GM12878 (cell line): ENCODE data around the gene TMEM44.

Source experiments
- ATF3 ChIP-seq: IDR thresholded peaks from 2 replicates; pipeline ENCODE4 v1.6.1; 2011; ENCODE audit warnings: low read depth, mild to moderate bottlenecking, low read length, moderate library complexity, borderline replicate concordance; ENCODE audit errors: extremely low read depth
- BACH1 ChIP-seq: fragments of 450-650 bp; IDR thresholded peaks from 2 replicates; pipeline ENCODE4 v1.6.1; 2017; ENCODE audit warnings: mild to moderate bottlenecking, borderline replicate concordance
- CTCF ChIP-seq, 3 experiments: IDR thresholded peaks in 2 of 3; conservative IDR thresholded peaks in 1 of 3; 2 replicates each; pipeline ENCODE4 v1.5.1; 2011; ENCODE audit warnings: low read depth in 3 of 3, low read length in 3 of 3, mild to moderate bottlenecking in 3 of 3, control low read depth in 2 of 3, moderate library complexity in 2 of 3, inconsistent platforms in 1 of 3, mixed read lengths in 1 of 3; ENCODE audit not compliant: control insufficient read depth in 2 of 3, insufficient read depth in 1 of 3; ENCODE audit errors: extremely low read depth in 1 of 3
- EZH2 ChIP-seq: IDR thresholded peaks from 2 replicates; pipeline ENCODE4 v1.6.1; 2012; ENCODE audit warnings: low read depth, mild to moderate bottlenecking, control low read depth, inconsistent platforms, low read length, borderline replicate concordance; ENCODE audit not compliant: control insufficient read depth
- FOXK2 ChIP-seq: fragments of 450-650 bp; IDR thresholded peaks from 2 replicates; pipeline ENCODE4 v1.6.1; 2017; ENCODE audit warnings: mild to moderate bottlenecking, moderate library complexity
- GABPA ChIP-seq: IDR thresholded peaks from 2 replicates; pipeline ENCODE4 v1.6.1; 2014; ENCODE audit warnings: antibody characterized with exemption, low read depth, mild to moderate bottlenecking, inconsistent platforms
- HCFC1 ChIP-seq: fragments of 150-350 bp; IDR thresholded peaks from 2 replicates; pipeline ENCODE4 v1.6.1; 2014; ENCODE audit warnings: low read length
- HDAC6 ChIP-seq: fragments of 200-600 bp; sonication (generic); IDR thresholded peaks from one replicate; pipeline ENCODE4 v1.8.0; 2017; ENCODE audit warnings: antibody characterized with exemption; ENCODE audit not compliant: unreplicated experiment
- LARP7 ChIP-seq: fragments of 450-650 bp; IDR thresholded peaks from 2 replicates; pipeline ENCODE4 v1.6.1; 2017; ENCODE audit warnings: mild to moderate bottlenecking
- POLR2AphosphoS5 ChIP-seq: IDR thresholded peaks from 2 replicates; pipeline ENCODE4 v1.6.1; 2011; ENCODE audit warnings: mild to moderate bottlenecking, low read length, inconsistent platforms
- RB1 ChIP-seq: fragments of 450-650 bp; formaldehyde crosslinking; IDR thresholded peaks from 2 replicates; pipeline ENCODE4 v1.6.1; 2017; ENCODE audit warnings: mild to moderate bottlenecking, borderline replicate concordance
- REST ChIP-seq: IDR thresholded peaks from 2 replicates; pipeline ENCODE4 v1.6.1; 2012; ENCODE audit warnings: mild to moderate bottlenecking, low read depth, low read length
- SP1 ChIP-seq: IDR thresholded peaks from one replicate; pipeline ENCODE4 v1.6.1; 2011; ENCODE audit warnings: low read depth, low read length

- TF ChIP-seq SP1 (no peak), HDAC6 (no peak), LARP7 (no peak), REST (no peak), RB1 (no peak), CTCF (IDR thresholded peaks at IDR 0.05 in 2 of 3, conservative IDR thresholded peaks at IDR 0.05 in 1 of 3; ENCODE audit: control insufficient read depth in 2 of 3, extremely low read depth in 1 of 3, insufficient read depth in 1 of 3, low read depth in 3 of 3, low read length in 3 of 3) (no peak), BACH1 (no peak), HCFC1 (no peak), POLR2AphosphoS5 (no peak), FOXK2 (no peak), EZH2 (no peak), GABPA (no peak), ATF3 (no peak)
Measured at GRCh38 chr3:194569252-194569651, 64.0 kb downstream of the TMEM44 start.
